Smooth muscle cell (in vitro differentiated cells): ENCODE results near the gene MCRIP2. TPM values are rescaled to one million over a fixed set of nuclear protein-coding genes. Genes with fewer than 3 reads are reported as not detected.
A peak's percentile ranks its signal among the peaks of the same experiment; 100 is the strongest.

Experiments
- DNase-seq: peaks from one replicate; lab custom pipeline; 2025; ENCODE audit not compliant: unreplicated experiment; lab: John Stamatoyannopoulos, UW
- H2AFZ ChIP-seq: fragments of 200-600 bp; sonication (generic); 2 replicates; pipeline ENCODE4 v1.6.0; 2016; ENCODE audit warnings: antibody characterized with exemption, low read depth, mild to moderate bottlenecking
- H3F3A ChIP-seq: fragments of 200-600 bp; sonication (generic); 2 replicates; pipeline ENCODE4 v1.6.0; 2017; ENCODE audit warnings: antibody characterized with exemption, low read depth
- H3K27ac ChIP-seq: fragments of 200-600 bp; sonication (generic); 2 replicates; pipeline ENCODE4 v1.5.1; 2016; ENCODE audit warnings: low read depth, mild to moderate bottlenecking
- H3K27me3 ChIP-seq: fragments of 200-600 bp; sonication (generic); 2 replicates; pipeline ENCODE4 v1.6.1; 2016; ENCODE audit warnings: low read depth, mild to moderate bottlenecking
- H3K36me3 ChIP-seq: fragments of 200-600 bp; sonication (generic); 2 replicates; pipeline ENCODE4 v1.5.1; 2016; ENCODE audit warnings: low read depth
- H3K4me1 ChIP-seq: fragments of 200-600 bp; sonication (generic); 2 replicates; pipeline ENCODE4 v1.5.1; 2016; ENCODE audit warnings: low read depth
- H3K4me2 ChIP-seq: fragments of 200-600 bp; sonication (generic); 2 replicates; pipeline ENCODE4 v1.6.0; 2016; ENCODE audit warnings: mild to moderate bottlenecking
- H3K4me3 ChIP-seq: fragments of 200-600 bp; sonication (generic); 2 replicates; pipeline ENCODE4 v1.5.1; 2016; ENCODE audit warnings: mild to moderate bottlenecking
- H3K79me2 ChIP-seq: fragments of 200-600 bp; sonication (generic); 2 replicates; pipeline ENCODE4 v1.6.0; 2016; ENCODE audit warnings: low read depth, mild to moderate bottlenecking
- H3K9ac ChIP-seq: fragments of 200-600 bp; sonication (generic); 2 replicates; pipeline ENCODE4 v1.6.0; 2016; ENCODE audit warnings: low read depth
- H3K9me3 ChIP-seq: fragments of 200-600 bp; sonication (generic); replicated peaks from 2 replicates; pipeline ENCODE4 v1.5.1; 2016; ENCODE audit warnings: low read depth
- H4K20me1 ChIP-seq: fragments of 200-600 bp; sonication (generic); 2 replicates; pipeline ENCODE4 v1.6.0; 2016; ENCODE audit warnings: low read depth
- WGBS: methylation state at CpG from one replicate; pipeline ENCODE4 v1.1.7; 2016; ENCODE audit warnings: low lambda C conversion rate; 5-methylcytosine and 5-hydroxymethylcytosine counted together
- polyA plus RNA-seq: library from polyadenylated mRNA; unstranded; fragments of >200 nt; fragmentation: Nextera tagmentation; extraction: Ambion mirVana; gene quantifications from 2 replicates; pipeline ENCODE4 v1.2.1, GENCODE V29; 2016
- total RNA-seq: library from RNA; depleted of rRNA; stranded (reverse); fragments of >200 nt; gene quantifications from 2 replicates; pipeline ENCODE4 v1.2.3, GENCODE V29; 2014
- TF ChIP-seq, protein P1 (sequence below): fragments of 200-600 bp; sonication (generic); IDR thresholded peaks from 2 replicates; pipeline ENCODE4 v1.5.1; 2017; ENCODE audit warnings: borderline replicate concordance, mild to moderate bottlenecking, antibody characterized with exemption; ENCODE audit not compliant: insufficient read depth, poor library complexity, severe bottlenecking

The MCRIP2 gene
- total and polyA plus RNA-seq, 2 experiments from 2014 or later: 11.9 to 34.7 TPM

DNA sequence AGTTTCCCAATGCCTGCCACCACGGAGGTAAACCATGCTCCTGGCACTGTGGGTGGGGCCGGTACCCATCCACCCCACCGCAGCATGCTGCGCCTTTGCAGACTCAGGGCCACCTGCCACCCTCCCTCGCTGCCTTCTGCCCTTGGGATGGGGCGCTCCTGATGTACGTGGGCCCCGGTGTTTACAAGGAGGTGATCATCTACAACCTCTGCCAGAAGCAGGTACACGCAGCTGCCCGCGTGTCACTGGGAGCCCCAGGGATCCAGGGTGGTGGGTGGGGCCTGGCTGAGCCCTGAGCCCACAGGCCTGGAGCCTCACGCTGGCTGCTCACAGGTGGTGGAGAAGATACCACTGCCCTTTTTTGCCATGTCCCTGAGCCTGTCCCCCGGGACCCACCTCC is 24.9 kb downstream of the MCRIP2 start:
- peaks cover 18% of the 10 kb centered on the region for H4K20me1 ChIP-seq
- TF ChIP-seq, protein P1, sequence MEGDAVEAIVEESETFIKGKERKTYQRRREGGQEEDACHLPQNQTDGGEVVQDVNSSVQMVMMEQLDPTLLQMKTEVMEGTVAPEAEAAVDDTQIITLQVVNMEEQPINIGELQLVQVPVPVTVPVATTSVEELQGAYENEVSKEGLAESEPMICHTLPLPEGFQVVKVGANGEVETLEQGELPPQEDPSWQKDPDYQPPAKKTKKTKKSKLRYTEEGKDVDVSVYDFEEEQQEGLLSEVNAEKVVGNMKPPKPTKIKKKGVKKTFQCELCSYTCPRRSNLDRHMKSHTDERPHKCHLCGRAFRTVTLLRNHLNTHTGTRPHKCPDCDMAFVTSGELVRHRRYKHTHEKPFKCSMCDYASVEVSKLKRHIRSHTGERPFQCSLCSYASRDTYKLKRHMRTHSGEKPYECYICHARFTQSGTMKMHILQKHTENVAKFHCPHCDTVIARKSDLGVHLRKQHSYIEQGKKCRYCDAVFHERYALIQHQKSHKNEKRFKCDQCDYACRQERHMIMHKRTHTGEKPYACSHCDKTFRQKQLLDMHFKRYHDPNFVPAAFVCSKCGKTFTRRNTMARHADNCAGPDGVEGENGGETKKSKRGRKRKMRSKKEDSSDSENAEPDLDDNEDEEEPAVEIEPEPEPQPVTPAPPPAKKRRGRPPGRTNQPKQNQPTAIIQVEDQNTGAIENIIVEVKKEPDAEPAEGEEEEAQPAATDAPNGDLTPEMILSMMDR: no peak
- H3K9ac ChIP-seq: no peak overlapping the region
- H3K27ac ChIP-seq: no peak overlapping the region
- peaks cover 22% of the 10 kb centered on the region for H3K79me2 ChIP-seq
- 95% methylated on average over 12 of the region's 13 CpGs for WGBS
- no peaks in the 10 kb centered on the region for H3F3A ChIP-seq
- peaks cover 6% of the 10 kb centered on the region for H3K4me1 ChIP-seq
- no peaks in the 10 kb centered on the region for H3K27me3 ChIP-seq
- H3K36me3 ChIP-seq: no peaks in the 10 kb centered on the region
- H2AFZ ChIP-seq: no peak overlapping the region
- no peak for DNase-seq
- no peaks in the 10 kb centered on the region for H3K9me3 ChIP-seq
- H3K4me2 ChIP-seq: no peak overlapping the region
- no peak overlapping the region for H3K4me3 ChIP-seq

DNA sequence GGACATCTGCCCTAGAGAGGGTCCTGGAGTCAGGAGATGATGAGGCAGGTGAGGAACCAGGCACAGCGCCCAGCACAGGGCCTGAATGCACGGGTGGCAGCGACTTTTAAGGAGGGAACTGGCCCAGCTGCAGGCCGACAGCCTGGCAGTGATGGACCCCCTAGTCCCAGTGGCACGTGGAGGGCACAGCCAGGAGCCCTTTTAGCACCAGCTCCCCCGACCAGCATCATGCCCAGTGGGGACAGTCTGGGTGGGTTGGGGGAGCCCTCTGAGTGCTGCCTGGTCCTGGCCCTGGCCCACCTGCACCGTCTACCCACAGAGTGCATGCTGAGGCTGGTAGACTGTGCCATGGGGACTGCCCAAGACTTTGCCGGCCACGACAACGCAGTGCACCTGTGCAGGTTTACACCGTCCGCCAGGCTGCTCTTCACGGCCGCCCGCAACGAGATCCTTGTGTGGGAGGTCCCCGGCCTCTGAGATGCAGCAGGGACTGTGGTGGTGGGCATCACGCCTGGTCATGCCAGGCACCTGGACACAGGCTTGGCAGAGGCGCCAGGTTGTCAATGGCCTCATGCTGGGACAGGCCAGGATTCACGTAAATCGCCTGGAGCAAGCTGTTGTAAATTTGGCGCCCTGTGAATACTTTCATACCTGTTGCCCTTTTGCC is 25.6 kb downstream of the MCRIP2 start:
- no peak overlapping the region for H3K27ac ChIP-seq
- peaks cover 22% of the 10 kb centered on the region for H3K79me2 ChIP-seq
- H3F3A ChIP-seq: no peaks in the 10 kb centered on the region
- H3K9ac ChIP-seq: no peak overlapping the region
- no peaks in the 10 kb centered on the region for H3K27me3 ChIP-seq
- peaks cover 6% of the 10 kb centered on the region for H3K4me1 ChIP-seq
- DNase-seq: no peak
- TF ChIP-seq, protein P1: no peak
- no peak overlapping the region for H2AFZ ChIP-seq
- H3K4me3 ChIP-seq: no peak overlapping the region
- peak overlapping the region; percentile 99 for H3K4me2 ChIP-seq
- H4K20me1 ChIP-seq: peaks cover 23% of the 10 kb centered on the region
- H3K36me3 ChIP-seq: no peaks in the 10 kb centered on the region
- WGBS: 88% methylated on average over 22 of the region's 22 CpGs
- H3K9me3 ChIP-seq: no peaks in the 10 kb centered on the region

DNA sequence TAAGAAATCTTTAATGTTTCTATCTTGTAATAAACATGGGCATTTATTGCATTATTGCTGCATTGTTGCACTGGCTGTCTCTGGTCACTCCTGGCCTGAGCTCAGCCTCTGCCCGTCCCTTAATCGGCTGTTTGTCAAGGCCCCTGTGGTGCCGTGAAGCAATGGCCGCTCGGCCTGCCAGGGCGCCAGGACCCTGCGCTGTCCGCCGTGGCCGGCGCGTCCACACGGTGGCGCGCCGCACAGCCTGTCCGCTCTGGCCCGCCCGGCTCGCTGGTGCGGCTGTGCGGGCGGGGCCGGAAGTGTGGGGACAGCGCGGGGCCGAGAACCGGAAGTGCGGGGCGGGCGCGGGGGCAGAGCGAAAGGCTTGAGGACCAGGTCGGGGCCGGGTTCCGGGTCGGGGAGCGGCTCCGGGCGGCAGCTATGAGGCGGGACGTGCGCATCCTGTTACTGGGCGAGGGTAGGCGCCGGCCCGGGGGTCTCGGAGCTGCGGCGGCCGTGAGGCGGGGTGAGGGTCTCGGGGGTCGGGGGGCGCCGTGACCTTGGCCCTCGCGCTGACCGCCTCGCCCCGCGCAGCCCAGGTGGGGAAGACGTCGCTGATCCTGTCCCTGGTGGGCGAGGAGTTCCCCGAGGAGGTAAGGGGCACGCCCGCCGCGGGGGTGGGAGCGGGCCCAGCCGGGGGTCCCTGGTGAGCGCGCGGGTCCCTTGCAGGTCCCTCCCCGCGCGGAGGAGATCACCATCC is 26.3 kb downstream of the MCRIP2 start, which contains the start of gene RHOT2:
Gene RHOT2 (plus strand): TSS at position 353 of the 739 bp plus-strand sequence. CDS start 68 bp downstream, at position 421.
- Histone ChIP-seq H3K79me2 (peaks cover 22% of the 10 kb centered on the region), H3K4me1 (peaks cover 6% of the 10 kb centered on the region), H3K27me3 (no peaks in the 10 kb centered on the region), H3K9me3 (no peaks in the 10 kb centered on the region), H3K4me2 (peak within 1 kb of the TSS; percentile 99), H3K27ac (peak within 1 kb of the TSS; percentile 8), H3F3A (no peaks in the 10 kb centered on the region), H3K36me3 (no peaks in the 10 kb centered on the region), H2AFZ (no peak within 1 kb of the TSS), H3K9ac (peak within 1 kb of the TSS; percentile 97), H3K4me3 (peak within 1 kb of the TSS; percentile 96), H4K20me1 (peaks cover 27% of the 10 kb centered on the region)
- peak; percentile 64 for DNase-seq
- 3% methylated on average over 33 of the region's 78 CpGs for WGBS
- TF ChIP-seq, protein P1: peak; percentile 75
